ENCODE results near the gene PRR30. TPM values are rescaled to one million over a fixed set of nuclear protein-coding genes. Genes with fewer than 3 reads are reported as not detected.
A peak's percentile ranks its signal among the peaks of the same experiment; 100 is the strongest.

PRR30 gene
- total RNA-seq, 1 donor from 2014 or later: not detected

DNA sequence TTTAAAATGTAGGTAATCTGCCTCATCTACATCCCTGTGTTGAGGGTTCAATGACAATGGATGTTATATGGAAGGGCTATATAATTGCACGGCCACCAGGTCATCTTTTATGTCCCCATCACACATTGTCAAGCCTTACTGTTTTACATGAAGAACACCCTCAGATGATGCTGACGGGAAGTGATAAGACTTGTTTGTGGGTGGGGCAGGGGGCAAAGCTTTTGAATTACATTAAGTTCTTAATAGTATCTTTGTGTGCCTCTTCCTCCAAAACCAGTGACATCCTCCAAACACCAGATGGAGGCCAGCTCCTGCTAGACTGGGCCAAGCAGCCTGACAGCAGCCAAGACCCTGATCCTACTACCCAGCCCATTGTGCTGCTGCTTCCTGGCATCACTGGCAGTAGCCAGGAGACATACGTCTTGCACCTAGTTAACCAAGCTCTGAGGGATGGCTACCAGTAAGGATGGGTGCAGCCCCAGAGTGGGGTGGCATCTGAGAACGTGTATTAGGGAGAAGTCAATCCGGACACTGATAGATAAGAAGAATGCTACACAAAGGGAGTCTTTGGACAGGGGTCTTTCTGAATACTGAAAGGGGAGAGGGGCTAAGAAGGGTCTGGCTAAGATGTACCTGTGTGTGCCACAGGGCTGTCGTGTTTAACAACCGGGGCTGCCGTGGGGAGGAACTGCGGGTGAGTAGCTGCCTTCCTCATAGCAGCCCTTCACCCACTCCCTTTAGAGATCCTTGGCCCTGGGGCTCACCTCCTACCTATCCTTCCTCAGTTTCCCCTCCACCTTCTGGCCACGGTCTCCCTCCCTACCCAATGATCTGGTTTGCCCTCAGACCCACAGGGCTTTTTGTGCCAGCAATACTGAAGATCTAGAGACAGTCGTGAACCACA is 10.3 kb downstream of the PRR30 start:
- DNase-seq (ENCODE audit: low read depth) (no peak), FAIRE-seq (no peak)
- Histone ChIP-seq H3K36me3 (ENCODE audit: control insufficient read depth, insufficient read depth, low read length) (peaks cover 14% of the 10 kb centered on the region), H3K4me3 (ENCODE audit: low read depth, low read length) (no peak overlapping the region), H3K27me3 (ENCODE audit: control insufficient read depth, insufficient read depth, low read length) (no peaks in the 10 kb centered on the region)
- no peak for TF ChIP-seq CTCF (IDR thresholded peaks at IDR 0.05; ENCODE audit: insufficient read depth, low read length, severe bottlenecking)

DNA sequence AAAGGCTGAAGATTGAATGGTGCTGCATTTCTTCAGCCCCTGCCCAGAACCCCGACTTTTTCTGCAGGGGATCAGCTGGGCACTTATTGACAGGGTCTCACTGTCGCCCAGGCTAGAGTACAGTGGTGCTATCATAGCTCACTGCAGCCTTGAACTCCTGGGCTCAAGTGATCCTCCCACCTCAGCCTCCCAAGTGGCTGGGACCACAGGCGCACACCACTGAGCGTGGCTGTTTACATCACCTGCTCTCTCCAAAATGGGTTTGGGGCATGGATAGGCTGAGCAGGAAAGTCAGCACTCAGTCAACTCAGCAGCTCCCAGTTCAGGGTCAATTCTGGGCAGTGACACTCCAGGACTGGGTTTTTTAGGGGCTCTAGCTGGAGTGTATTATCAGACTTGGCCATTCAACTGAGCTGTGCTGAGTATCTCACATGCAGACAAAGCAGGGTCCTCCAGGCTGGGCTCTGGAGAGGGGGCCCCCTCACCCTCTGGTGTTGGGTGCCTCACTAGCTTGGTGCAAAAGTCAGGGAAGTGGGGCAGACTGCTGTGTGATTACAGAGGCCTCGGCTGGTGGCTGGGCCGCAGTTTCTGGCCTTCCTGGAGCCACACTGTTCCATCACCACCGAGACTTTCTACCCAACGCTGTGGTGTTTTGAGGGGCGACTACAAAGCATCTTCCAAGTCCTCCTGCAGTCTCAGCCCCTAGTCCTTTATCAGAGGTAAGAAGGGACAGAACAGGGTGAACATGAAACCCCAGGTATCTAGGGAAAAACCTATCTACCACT is 11.1 kb downstream of the PRR30 start:
- Histone ChIP-seq H3K36me3 (ENCODE audit: control insufficient read depth, insufficient read depth, low read length) (peaks cover 14% of the 10 kb centered on the region), H3K27me3 (ENCODE audit: control insufficient read depth, insufficient read depth, low read length) (peaks cover 2% of the 10 kb centered on the region), H3K4me3 (ENCODE audit: low read depth, low read length) (no peak overlapping the region)
- no peak for FAIRE-seq
- no peak for TF ChIP-seq CTCF (IDR thresholded peaks at IDR 0.05; ENCODE audit: insufficient read depth, low read length, severe bottlenecking)
- no peak for DNase-seq (ENCODE audit: low read depth)

DNA sequence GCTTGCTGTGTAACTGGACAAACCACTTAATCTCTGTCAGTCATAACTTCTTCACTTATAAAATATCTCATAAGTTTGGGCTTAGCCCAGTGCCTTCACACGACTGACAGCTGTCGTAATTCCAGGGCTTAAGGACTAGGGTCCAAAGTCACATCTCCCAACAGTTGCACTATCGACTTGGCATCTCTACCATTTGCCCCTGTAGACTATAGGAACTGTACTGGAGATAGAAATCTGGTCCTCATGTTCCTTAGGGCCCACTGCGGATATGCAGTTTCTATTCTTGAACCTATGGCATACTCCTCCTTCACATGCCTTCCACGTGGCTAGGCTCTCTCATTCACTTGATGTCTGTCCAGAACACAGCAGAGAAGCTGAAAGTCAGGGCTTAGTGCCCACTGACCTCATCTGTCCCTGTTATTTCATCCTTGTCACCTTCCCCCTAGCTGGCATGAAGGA is 12.9 kb downstream of the PRR30 start:
- Histone ChIP-seq H3K36me3 (ENCODE audit: control insufficient read depth, insufficient read depth, low read length) (peaks cover 6% of the 10 kb centered on the region), H3K27me3 (ENCODE audit: control insufficient read depth, insufficient read depth, low read length) (peaks cover 5% of the 10 kb centered on the region), H3K4me3 (ENCODE audit: low read depth, low read length) (no peak overlapping the region)
- TF ChIP-seq CTCF (IDR thresholded peaks at IDR 0.05; ENCODE audit: insufficient read depth, low read length, severe bottlenecking): no peak
- FAIRE-seq (no peak), DNase-seq (ENCODE audit: low read depth) (no peak)

- FAIRE-seq (no peak), DNase-seq (ENCODE audit: low read depth) (no peak)
- TF ChIP-seq CTCF (IDR thresholded peaks at IDR 0.05; ENCODE audit: insufficient read depth, low read length, severe bottlenecking): no peak
- Histone ChIP-seq H3K36me3 (ENCODE audit: control insufficient read depth, insufficient read depth, low read length) (peaks cover 1% of the 10 kb centered on the region), H3K27me3 (ENCODE audit: control insufficient read depth, insufficient read depth, low read length) (peaks cover 5% of the 10 kb centered on the region), H3K4me3 (ENCODE audit: low read depth, low read length) (no peak overlapping the region)
Observed at GRCh38 chr2:27125104-27125503, 14.1 kb downstream of the PRR30 start.

- H3K36me3 ChIP-seq (ENCODE audit: control insufficient read depth, insufficient read depth, low read length): no peaks in the 10 kb centered on the region
- TF ChIP-seq CTCF (IDR thresholded peaks at IDR 0.05; ENCODE audit: insufficient read depth, low read length, severe bottlenecking): peak; percentile 6
- DNase-seq (ENCODE audit: low read depth): no peak
- FAIRE-seq: no peak
- peak within 1 kb of the TSS; percentile 42 for H3K4me3 ChIP-seq (ENCODE audit: low read depth, low read length)
- H3K27me3 ChIP-seq (ENCODE audit: control insufficient read depth, insufficient read depth, low read length): peaks cover 13% of the 10 kb centered on the region
Observed at GRCh38 chr2:27123302-27124150, 15.7 kb downstream of the PRR30 start, which contains the start of gene ABHD1. Gene ABHD1 (plus strand): TSS chr2:27123815. CDS start chr2:27123949, 134 bp downstream.
